GM23248 (cell line): ENCODE measurements around the gene LILRA5.

Source experiments
- EZH2 ChIP-seq: fragments of 200-600 bp; sonication (generic); IDR thresholded peaks from 2 replicates; pipeline ENCODE4 v1.6.1; 2018; ENCODE audit warnings: antibody characterized with exemption, mild to moderate bottlenecking; ENCODE audit not compliant: insufficient read depth, poor library complexity, severe bottlenecking
- EZH2phosphoT487 ChIP-seq: fragments of 200-600 bp; sonication (generic); IDR thresholded peaks from 2 replicates; pipeline ENCODE4 v1.6.1; 2018; ENCODE audit warnings: antibody characterized with exemption, moderate library complexity, mild to moderate bottlenecking, low read depth; ENCODE audit not compliant: insufficient read depth

- TF ChIP-seq EZH2 = no peak
- no peak for TF ChIP-seq EZH2phosphoT487
These were observed 33.5 kb downstream of the LILRA5 start for GRCh38 chr19:54279406-54279962.
